ENCODE data around the gene STMP1.

Gene STMP1

GRCh38 chr7:135718219-135718618 lies 55.9 kb downstream of the STMP1 start:
- in situ Hi-C loops (cut with HindIII; ENCODE audit: low sequenced_read_pairs): no loop called here

GRCh38 chr7:135718794-135719437 lies 56.6 kb downstream of the STMP1 start:
- in situ Hi-C loops (cut with HindIII; ENCODE audit: low sequenced_read_pairs): no loop called here

GRCh38 chr7:135719688-135720087 lies 57.4 kb downstream of the STMP1 start:
- in situ Hi-C loops (cut with HindIII; ENCODE audit: low sequenced_read_pairs): no loop called here

GRCh38 chr7:135721198-135721820 lies 59.0 kb downstream of the STMP1 start:
- in situ Hi-C loops (cut with HindIII; ENCODE audit: low sequenced_read_pairs): no loop called here

- in situ Hi-C loops (cut with HindIII; ENCODE audit: low sequenced_read_pairs): no loop called here
Measured at GRCh38 chr7:135723411-135723810, 61.1 kb downstream of the STMP1 start.

All from endothelial cell of hepatic sinusoid (primary cell).